HG03139 (cell line): Measurements from ENCODE around the gene CD81.
"Not testable (repeated sequence)": the region's sequence is repeated elsewhere in the genome, so short reads cannot be mapped to it uniquely, and the experiment has no call there.

Experiments
- ATAC-seq: cut with Tn5 transposase; IDR thresholded peaks from one replicate; pipeline ENCODE4 v1.9.1; 2021; ENCODE audit not compliant: unreplicated experiment

Gene CD81

GRCh38 chr11:2355000-2355644 lies 22.0 kb upstream of the CD81 start:
- ATAC-seq, result no peak

DNA sequence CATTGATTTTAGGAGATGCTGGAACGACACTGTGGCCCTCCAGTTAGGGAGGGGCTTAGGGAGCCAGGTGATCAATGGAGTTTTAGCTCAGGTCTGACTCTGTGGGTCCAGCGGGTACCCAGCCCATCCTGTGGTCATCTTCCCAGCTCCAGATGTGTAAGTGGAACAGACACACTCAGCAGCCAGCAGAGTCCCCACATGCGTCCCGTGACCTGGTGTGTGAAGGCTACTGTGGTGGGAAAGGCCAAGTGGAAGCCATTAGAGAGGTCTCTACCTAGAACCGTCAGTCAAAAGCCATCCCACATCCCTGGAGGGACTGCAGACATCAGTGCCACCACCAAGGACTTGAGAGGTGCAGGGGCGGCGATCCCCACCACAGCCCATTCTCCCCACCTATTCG lies 19.9 kb upstream of the CD81 start:
- ATAC-seq, result no peak

DNA sequence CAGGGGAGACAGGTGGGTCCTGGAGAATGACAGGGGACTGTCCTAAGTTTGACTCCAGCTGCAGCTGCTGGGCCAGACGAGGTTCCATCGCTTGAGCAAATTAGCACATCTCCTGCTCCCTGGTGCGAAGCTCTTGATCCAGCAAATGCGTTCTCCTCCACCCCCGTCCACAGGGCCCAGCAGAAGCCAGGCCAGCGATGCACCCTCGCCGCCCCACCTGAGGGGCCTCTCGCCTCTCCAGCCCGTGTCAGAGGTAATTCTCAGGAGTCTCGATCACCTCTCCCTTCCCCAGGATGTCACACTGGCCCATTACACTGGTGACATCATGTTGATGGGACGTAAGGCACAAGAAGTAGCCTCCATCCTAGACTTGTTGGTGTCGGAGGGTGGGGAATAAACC lies 19.5 kb upstream of the CD81 start:
- ATAC-seq, result not testable (repeated sequence)

- ATAC-seq, result no peak
These were observed 18.2 kb upstream of the CD81 start for GRCh38 chr11:2358754-2359442.

- ATAC-seq, result no peak
These were observed 17.6 kb upstream of the CD81 start for GRCh38 chr11:2359557-2359956.

- no peak for ATAC-seq
These were observed 16.9 kb upstream of the CD81 start for GRCh38 chr11:2360081-2360642.

- ATAC-seq, result no peak
These were observed 15.5 kb upstream of the CD81 start for GRCh38 chr11:2361565-2361964.

DNA sequence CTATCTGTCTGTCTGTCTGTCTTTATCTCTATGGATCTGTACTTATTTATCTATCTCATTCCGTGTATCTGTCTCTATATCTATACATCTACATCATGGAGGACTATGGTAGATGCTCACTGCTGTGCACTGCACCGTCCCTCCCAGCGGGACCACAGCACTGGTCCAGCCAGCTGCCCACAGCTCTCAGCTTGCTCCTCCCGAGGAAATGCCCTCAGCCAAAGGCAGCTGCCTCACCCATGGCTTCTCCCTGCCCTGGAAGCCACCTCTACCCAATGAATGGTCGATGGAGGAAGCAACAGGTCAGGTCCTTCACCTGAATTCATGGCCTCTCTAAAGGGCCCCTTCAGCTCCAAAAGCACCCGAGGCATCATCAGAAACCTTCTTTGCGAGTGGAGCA lies 14.7 kb upstream of the CD81 start:
- no peak for ATAC-seq

- ATAC-seq, result no peak
These were observed 14.0 kb upstream of the CD81 start for GRCh38 chr11:2363130-2363529.

DNA sequence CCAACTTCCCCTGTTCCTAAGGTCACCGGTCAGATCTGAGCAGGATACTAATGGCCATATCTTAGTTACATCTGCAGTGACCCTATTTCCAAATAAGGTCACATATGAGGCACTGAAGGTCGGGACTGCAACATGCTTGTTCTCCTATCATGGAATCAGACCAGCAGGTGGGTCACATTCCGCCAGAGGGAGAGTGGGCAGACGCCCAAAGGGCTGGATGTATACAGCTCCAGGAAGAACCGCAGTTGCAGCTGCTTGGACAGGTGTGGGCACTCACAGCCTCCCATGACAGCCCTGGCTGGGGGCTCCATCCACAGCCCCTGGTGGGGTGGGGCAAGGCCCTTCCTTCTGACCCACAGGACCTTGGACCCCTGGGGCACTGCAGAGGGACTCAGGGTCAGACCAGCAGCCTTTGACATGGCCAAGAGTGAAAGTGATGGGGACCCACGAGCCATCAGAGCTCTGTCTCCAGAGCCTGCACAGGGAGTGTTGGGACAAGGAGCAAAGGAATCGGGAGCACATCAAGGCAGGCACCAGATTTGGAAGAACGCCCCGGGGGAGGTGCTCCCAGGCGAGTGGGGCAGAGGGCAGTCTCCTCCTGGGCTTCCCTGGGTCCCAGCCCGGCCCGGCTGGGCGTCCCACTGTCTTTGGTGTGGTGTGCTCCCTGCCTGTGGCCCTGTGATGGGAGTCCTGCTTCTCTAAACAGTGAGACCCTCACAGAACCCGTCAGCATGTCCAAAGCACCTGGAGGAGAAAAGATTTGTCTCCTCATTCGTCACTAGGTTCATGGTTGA lies 13.3 kb upstream of the CD81 start:
- ATAC-seq, result no peak

GRCh38 chr11:2364386-2364785 lies 12.7 kb upstream of the CD81 start:
- not testable (repeated sequence) for ATAC-seq

GRCh38 chr11:2365571-2366210 lies 11.4 kb upstream of the CD81 start:
- ATAC-seq, result no peak

GRCh38 chr11:2366276-2366675 lies 10.8 kb upstream of the CD81 start:
- no peak for ATAC-seq

DNA sequence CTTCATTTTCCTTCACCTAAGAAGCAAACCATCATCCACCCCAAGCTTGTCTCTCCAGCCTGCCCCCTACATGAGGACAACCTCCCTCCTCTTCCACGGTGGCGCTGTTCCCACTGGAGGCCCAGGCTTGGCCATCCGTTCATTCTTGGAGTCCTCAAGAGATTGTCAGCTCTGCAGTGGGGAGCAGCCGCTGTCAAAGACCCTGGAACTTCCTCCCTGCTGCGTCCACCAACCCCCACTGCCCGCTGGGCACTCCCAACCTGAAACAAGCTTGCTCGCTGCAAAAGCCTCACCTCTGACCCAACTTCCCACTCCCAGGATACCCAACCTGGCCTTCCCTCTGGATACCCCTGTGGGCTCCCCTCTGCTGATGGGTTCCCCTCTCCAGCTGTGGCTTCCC lies 10.4 kb upstream of the CD81 start:
- no peak for ATAC-seq

DNA sequence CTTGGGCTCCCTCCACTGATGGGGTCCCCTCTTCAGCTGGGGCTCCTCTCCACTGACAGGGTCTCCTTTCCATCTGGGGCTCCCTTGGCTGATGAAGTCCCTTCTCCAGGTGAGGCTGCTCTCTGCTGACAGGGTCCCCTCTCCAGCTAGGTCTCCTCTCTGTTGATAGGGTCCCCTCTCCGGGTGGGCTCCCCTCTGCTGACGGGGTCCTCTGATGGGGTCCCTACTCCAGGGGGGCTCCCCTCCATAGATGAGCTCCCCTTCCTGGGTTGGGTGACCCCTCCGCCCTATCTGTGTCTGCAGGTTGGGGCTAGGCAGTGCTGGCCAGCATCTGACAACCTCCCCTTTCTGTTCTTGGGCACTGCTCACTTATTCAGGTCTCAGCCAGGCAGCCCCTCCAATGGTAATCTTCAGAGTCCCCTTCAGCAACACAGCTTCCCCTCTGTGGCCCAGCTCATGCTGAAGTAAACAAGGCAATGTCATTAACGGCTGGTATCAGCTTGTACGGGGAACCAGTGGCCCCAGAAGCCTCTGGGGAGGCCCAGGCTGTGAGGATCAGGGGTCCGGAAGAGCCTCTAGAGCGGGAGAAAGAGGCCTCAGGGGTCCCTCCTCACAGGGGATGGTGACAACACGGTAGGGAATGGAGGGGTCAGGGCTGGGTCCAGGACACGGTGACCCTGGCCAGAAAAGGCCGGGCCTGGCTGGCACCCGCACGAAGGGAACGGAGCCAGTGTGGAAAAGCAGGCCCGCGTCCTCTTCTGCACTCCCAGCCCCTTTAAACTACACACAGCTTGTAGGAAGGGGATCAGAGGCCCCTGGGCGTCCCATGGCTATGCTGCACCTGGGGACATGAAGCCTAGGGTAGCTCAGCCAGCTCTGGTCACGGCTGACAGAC lies 9.6 kb upstream of the CD81 start:
- ATAC-seq, result no peak

GRCh38 chr11:2368178-2368850 lies 8.8 kb upstream of the CD81 start:
- no peak for ATAC-seq

DNA sequence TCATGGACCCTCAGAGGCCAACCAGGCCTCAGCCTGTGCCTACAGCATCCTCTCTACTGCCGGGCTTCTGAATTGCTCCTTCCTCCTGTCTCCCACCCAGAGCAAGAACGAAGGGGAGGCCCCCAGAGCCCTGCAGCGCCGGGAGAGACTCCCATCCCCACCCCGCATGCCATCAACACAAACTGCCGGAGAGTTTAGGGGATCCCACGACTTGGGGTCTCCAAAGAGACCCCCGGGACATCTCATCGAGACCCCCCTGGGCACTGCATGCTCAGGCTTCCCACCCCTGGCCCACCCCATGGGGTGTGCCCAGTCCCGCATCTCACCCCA lies 8.3 kb upstream of the CD81 start:
- no peak for ATAC-seq

GRCh38 chr11:2369320-2369719 lies 7.8 kb upstream of the CD81 start:
- no peak for ATAC-seq

- ATAC-seq, result no peak
These were observed 7.2 kb upstream of the CD81 start for GRCh38 chr11:2369896-2370295.
